ENCODE results near the gene RNF220.

GRCh38 chr1:44559330-44559729 lies 154.3 kb downstream of the RNF220 start:
- TF ChIP-seq CTCF (IDR thresholded peaks at IDR 0.05) (no peak), POLR2A (IDR thresholded peaks at IDR 0.05) (no peak)

Measured in uterus (tissue), 2 donors.